NCI-H446 (cell line): ENCODE data around the gene KLHL5.

ENCODE experiments used
- DNase-seq, 2 experiments: peaks; one replicate each; lab custom pipeline; 2025; lab: John Stamatoyannopoulos, UW

The KLHL5 gene

DNA sequence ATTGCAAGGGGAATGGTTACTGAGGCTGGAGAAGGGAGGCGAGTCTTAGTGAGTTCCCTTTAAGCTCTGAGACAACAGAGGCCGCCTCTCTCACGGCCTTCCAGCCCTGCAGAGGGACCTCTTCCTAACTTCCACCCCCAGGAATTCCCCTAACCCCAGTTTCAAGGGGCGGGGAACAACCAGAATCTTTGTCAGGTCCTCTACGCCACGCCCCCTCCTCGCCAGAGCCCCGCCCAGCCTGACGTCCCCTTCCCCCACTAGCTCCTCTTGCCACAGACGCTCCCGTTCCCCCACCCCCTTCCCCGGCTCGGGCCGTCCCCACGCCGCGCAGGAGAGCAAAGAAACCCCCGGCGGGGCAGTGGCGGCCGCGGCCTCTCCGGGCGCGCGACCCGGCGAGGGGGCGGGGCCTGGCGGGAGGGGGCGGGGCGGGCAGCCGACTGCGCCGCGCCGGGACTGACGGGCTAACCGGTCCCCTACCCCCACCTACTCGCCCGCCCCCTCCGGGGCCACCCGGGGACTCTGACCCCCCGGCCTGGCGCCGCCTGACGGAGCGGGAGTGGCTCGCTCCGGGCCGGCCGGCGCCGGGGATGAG, 17.6 kb upstream of the KLHL5 start:
- peak in 1 of 2 experiments; percentile 68 for DNase-seq

DNA sequence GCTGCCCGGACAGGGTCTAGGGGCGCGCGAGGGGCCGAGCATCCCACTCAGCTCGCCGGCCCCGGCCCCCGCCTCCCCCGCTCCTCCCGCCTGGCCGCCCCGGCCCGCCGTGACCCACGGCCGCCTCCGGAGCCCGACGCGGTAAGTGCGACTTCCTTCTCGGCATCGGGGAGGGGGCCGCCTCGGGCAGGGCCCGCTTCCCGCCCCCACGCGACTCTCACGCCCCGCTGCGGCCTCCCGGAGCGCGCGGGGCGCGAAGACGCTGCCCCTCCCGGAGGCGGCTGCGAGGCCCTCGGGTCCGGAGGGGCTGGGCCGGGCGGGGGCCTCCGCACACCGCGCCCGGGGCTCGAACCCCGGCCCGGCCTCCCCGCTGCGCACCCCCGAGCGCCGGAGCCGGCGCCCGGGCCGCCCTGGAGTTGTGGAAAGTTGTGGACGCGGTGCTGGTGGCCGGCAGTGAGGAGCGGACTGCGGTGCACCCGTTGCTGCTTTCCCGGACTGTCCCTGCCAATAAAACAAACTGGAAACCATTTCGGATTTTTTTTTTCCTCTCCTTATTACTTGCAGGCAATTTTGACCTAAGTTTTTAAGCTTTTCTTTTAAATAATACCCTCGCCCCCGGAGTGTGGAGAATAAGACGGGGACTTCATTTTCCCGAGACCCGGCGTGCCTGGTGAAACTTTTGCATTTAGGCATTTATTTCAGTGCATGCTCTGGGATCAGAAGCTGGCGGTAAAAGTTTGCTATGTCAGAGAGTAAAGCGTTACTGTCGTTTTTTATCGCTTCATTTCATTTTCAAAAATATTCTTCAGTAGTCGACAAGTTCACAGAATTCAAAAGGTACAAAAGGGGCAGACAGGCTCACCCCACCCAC, 16.8 kb upstream of the KLHL5 start:
- DNase-seq = peak in 1 of 2 experiments; percentile 38

DNA sequence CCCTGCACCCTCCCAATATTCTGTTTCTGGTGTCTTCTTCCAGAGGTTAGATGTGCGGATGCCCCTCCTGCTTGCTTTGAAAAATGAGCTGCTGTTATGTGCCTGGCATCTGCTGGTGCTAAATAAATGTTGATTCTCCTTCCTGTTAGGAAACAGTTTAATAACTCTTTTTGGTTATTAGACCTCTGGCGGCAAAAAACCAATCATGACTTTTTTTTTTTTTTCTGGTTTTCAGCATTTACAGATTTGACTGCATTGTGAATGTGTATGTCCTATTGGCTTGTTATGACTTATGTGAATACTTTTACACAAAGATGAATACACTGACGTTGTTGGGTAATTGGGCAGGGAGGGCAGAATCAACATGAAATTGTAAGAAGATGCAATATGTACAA, 16.2 kb upstream of the KLHL5 start:
- DNase-seq = no peak

DNA sequence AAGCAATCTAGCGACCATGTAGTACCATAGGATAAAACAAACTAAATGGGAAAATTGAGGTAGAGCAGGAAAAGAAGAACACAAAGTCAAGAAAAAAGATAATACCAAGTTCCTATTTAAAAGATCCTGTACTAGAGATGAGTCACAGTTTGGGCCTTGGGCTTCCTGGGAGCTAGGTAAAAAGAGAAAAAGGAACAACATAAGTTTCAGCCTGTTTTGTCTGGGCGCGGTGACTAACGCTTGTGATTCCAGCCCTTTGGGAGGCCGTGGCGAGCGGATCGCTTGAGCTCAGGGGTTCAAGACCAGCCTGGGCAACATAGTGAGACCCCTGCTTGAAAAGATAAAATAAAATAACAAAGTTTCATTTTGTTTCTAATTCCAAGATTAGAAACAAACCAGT, 15.8 kb upstream of the KLHL5 start:
- DNase-seq = no peak

DNA sequence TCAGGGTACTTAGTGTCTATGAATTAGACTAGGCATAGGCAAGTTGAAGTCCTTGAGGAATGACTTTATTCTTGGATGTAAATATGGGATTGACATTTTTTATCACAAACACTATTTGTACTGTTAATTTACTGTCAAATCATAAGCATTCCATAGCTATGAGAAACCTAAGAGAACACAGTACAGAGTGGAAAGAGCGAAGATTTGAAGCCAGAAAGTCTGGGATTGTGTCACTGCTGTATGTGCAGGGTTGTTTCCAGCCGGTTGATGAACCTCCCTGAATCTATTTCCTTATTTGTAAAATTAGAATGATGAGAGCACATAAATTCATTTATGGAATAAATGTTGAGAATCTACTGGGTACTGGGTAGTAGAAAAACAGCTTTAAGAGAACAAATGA, 14.4 kb upstream of the KLHL5 start:
- DNase-seq = no peak

DNA sequence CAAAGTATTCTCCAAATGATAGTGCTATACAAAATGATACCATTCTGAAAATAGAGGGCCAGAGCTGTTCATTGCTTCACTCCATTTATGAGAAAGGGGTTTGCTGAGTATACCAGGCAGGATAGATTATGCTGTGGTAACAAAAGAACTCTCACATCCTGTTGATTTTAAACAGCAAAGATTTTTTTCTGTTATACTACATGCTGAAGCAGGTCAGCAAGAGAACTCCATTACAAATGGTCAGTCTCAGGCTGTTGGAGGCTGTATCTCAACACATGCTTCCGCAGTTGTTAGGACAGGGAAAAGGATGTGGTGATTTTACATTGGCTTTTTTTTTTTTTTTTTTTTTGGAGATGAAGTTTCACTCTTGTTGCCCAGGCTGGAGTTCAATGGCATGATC, 13.7 kb upstream of the KLHL5 start:
- no peak for DNase-seq

DNA sequence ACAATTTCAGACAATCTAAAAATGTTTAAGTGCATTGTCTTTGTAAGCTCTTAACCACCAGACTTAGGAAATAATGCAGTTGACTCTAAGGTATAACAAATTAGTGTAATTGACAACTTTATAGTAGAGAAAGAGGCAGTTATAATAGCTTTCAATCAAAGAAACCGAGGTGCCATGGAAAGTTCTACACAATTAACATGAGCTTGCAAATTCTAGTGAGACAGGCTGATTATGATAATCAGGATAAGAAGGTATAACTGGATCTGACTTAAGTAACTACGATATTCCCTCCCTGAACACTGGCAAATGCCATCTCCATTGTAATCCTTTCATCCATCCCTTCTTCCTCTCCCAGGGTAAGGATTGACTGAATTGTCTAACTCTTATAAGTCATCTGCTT, 11.4 kb upstream of the KLHL5 start:
- no peak for DNase-seq

DNA sequence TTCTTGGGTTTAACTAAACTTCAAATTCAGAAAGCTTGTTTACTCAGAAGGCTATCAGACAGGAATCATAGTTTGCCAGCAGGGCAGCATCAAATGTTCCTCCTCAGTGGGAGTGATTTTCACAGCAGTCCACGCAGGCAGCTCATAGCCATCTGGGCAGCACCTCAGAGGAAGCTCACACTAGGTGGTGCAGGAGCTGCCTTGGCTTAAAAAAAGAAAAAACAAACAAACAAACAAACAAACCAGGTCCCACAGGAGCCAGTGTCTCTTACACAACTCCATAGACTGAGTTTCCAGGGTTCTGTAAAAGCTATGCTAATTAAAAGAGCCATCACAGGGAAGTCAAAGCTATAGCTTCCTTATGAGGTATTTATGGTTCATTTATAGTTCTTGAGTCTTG, 10.5 kb upstream of the KLHL5 start:
- no peak for DNase-seq

DNA sequence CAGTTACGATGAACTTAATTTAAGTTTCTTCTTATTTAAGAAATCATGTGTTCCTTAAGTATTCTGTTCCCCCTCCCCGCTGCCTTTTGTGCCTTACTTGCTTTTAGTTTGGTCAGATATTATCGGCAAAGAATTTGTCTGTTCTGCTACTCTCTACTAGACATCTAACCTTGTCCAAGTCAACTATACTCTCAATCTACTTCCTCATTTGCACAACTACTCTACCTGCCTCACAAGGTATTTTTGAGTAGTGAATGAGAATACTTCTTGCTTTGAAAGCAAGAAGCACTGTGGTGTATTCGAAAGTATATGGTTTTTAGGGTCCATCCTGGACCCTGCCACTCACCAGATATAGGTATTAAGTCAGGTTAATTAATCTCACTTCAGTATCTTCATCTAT, 8.0 kb upstream of the KLHL5 start:
- no peak for DNase-seq

DNA sequence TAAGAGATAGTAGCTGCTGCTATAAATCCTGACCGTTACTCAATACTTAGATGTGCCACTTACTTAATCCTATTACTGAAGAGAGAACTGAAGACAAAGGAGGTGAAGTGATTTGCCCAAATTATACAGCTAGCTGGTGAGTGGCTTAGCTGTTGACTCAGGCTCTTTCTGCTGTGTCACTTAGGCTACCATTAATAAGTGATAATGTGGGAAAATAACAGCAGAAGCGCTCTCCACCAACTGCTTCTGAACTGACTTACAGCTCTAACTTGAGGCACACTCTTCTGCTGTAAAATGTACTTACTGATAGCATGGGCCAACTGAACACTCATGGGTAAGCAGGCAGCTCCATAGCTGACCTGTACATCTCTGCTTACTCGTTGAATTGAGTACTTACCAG, 7.5 kb upstream of the KLHL5 start:
- no peak for DNase-seq

DNA sequence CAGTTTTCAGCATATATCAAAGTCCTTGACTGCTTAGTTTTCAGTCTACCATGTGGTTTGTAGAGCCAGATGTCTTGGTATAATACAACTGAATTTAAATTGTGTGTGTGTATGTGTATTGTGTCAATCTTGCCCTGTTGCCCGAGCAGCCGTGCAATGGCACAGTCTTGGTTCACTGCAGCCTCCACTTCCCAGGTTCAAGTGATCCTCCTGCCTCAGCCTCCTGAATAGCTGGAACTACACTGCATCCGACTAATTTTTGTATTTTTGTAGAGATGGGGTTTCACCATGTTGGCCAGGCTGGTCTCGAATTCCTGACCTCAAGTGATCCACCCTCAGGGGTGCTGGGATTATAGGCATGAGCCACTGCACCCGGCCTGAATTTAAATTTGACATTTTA, 6.0 kb upstream of the KLHL5 start:
- no peak for DNase-seq

DNA sequence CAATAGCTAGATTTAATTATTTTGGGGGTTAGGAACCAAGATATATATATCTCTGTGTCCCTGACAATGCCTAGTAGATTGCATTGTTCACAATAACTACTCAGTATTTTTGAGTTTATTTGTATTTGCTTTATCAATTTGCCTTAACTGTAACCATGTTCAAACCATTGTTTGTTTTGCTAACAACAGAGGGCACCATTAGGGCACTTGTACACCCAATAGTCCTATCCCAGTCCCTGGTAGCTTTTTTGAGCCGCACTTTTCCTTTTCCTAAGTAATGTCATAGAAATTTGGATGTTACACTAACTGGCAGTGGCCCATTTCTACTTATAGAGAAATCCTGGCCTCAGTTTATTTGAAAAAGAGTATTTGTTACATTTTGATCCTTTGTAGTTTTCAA, 575 bp upstream of the KLHL5 start:
- no peak for DNase-seq

DNA sequence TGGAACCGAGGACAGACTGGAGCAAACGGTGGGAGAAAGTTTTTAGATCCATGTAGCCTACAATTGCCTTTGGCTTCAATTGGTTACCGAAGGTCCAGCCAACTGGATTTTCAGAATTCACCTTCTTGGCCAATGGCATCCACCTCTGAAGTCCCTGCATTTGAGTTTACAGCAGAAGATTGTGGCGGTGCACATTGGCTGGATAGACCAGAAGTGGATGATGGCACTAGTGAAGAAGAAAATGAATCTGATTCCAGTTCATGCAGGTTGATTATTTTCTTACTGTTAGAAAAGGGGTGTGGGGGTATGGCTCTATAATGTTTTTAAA, 702 bp downstream of the KLHL5 start:
- no peak for DNase-seq

DNA sequence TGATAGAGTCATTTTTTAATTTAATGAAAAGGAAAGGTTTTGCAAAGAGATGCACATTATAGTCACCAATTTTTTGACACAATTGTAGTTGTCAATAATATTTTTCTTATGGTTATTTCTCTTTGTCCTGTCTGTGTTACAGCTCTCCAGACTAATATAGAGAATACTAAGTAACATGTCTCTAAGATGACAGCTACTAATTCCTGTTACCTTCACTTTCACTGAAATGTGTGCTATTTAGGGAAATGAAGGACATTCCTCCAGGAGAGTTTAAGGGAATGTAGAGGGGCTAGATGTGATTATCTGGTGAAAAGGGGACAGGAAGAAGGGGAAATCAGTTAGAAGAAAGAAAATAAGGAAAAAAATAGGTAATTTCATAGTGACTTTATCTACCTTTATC, 1.4 kb downstream of the KLHL5 start:
- DNase-seq = no peak

DNA sequence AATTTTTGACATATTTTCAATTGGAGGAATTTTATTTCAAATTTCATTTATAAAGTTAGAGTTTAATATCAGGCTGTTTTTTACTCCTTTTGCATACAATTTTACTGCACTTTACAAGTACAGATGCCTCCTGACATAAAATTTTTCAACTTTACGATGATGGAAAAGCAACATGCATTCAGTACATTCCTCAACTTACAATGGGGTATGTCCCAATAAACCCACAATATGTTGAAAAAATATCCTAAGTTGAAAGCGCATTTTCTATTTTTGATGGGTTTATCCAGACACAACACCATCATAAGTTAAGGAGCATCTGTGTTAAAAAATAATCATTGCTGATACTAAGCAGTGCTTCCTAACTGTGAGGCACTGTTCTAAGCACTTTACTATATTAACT, 4.3 kb downstream of the KLHL5 start:
- no peak for DNase-seq

DNA sequence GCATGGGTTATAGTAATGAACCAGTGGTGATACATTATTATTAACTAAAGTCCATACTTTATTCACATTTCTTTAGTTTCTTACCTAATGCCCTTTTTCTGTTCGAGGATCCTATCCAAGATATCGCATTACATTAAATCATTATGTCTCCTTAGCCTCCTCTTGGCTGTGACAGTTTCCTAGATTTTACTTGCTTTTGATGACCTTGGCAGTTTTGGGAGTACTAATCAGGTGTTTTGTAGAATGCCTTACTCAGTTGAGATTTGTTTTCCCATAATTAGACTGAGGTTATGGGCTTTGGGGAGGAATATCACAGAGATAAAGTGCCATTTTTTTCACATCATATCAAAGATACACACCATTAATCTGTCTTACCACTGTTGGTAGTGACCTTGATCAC, 5.0 kb downstream of the KLHL5 start:
- no peak for DNase-seq

DNA sequence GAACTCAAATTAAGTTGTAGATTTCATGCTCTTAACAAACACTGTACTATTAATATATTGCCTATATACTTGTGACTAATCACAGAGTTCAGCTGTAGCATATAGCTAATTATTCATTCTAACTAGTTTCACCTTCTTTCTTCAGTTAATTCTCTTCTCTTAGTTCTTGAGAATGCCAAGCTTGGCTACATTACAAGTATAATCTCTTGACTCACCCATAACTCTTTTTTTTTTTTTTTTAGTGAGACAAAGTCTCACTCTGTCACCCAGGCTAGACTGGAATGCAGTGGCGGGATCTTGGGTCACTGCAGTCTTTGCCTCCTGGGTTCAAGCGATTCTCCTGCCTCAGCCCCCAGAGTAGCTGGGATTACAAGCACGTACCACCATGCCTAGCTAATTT, 5.4 kb downstream of the KLHL5 start:
- no peak for DNase-seq

DNA sequence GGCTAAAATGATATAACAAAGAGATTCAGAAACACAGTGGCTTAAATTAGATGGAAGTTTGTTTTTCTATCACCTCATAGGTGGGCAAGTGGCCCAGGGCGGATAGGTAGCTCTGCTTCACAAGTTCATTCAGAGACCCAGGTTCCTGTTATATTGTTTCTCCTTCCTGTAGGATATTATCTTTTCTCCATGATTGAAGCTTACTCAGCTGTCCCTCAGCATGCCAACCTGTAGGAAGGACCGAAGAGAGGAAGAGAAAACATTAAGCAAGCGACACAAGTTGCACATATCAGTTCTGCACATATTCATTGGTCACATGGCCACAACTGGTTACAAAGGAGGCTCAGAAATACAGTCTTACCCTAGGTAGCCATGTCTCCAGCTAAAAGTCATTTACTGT, 6.9 kb downstream of the KLHL5 start:
- DNase-seq = no peak

DNA sequence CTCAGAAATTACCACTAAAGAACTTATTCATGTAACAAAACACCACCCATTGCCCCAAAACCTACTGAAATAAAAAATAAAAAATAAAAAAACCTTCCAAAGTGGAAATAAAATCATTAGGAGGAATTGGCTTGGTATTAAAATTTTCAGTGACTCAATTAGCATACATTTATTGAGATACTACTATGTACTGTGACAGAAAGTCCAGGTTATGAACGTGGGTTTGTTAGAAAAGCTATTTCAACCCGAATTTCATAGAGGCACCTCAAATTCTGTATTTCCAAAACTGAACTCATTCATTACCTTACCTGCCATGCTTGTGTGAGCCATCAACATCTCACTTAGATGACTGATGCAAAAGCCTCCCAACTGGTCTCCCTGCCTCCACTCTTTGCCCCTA, 16.8 kb downstream of the KLHL5 start:
- no peak for DNase-seq

DNA sequence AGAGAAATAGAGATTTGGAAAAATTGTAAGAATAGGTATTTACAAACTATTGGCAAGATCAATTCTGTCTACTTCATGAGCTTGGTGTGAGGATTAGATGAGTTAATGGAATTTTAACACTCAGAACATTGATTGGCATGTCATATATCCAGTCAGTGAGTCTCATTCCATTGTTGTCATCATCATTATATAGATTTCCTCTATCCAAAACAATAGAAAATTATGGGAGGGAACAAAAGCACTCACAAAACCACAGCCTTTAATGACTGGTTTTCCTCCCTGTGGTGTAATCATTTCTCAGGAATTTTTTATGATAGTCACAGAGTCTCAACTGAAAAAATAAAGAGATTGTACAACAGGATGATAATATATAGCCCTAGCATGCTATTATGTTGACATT, 21.1 kb downstream of the KLHL5 start:
- DNase-seq = no peak

DNA sequence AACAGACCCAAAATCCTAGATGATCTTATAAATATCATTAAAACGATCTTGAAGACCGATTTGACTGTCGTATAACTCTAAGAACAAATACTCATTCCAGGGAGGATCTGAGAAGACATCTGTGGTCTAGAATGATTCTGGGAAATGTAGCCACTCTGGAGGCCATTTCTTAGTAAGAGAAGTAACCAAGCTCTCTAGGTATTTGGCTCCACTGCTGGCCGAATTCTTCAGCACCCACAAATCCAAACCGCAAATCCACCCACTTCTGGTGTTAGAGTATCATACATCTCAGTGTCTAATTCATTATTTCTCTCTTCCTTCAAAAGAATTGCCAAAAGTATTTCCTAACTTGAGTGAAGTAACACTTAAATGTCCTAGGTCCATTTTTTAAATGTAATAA, 23.9 kb downstream of the KLHL5 start:
- no peak for DNase-seq

DNA sequence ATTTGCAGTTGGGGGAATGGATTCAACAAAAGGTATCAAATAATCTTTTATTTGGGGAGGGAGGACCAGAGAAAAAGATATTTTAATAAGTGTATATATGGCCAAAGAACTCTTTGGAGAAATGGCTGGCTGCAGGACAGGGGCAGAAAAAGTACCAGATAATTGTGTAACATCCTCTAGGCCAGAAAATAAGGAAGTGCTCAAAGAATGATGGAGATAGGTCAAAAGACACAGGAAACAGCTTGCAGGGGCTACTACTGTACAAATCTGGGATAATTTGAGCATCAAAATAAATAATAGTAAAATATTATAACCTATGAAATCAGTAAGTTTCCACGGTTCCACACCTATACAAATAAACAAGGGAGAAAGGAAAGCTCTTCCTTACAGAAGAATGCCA, 34.8 kb downstream of the KLHL5 start:
- DNase-seq = no peak

DNA sequence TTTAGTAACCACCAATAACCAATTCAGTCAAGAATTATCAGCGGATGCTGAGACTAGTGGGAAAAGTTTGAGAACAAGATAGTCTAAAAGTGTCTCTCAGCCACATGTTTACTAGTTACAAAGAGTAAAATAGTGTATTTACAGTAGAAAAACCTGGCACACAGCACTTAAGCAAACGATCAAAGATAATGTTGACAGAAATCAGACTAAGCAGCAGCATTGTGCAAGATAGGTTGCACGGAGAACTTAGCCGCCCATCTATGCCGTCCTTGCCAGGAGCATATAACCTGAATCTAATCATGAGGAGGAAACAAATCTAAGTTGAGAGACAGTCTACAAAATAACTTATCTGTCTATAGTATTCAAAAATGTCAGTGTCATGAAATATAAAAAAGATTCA, 35.3 kb downstream of the KLHL5 start:
- DNase-seq = no peak

DNA sequence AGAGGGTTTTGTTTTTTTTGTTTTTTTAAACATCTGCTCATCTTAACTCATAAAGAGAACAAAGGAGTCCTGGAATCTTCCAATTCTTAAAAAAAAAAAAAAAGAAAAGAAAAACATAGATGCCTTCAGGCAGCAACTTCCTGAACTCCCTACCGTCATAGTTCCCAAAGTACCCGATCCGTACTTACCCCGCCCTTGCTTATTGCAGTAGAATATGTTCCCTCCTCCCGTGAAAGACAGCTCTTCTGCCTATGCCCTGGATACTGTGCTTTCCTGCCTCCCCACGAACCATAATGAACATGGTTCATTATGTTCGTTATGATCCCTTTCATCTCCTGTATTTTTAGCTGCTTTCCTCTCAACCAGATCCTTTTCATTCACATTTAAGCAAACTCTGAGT, 40.3 kb downstream of the KLHL5 start:
- DNase-seq = no peak
